Liver (tissue), 9 donors: ENCODE measurements around the gene HINT2. TPM values are rescaled to one million over a fixed set of nuclear protein-coding genes. Genes with fewer than 3 reads are reported as not detected.

Experiments used
- DNase-seq: peaks from one replicate; pipeline ENCODE4 v3.0.0-alpha.2; 2017; ENCODE audit warnings: low spot score
- H3K27ac ChIP-seq, 2 donors: one replicate each; pipeline ENCODE4 v1.7.0; 2013; ENCODE audit warnings: inconsistent platforms in 2 of 2, low read length in 2 of 2, control low read depth in 1 of 2, low read depth in 1 of 2, mild to moderate bottlenecking in 1 of 2
- H3K27me3 ChIP-seq, 4 donors: one replicate each; pipeline versions ENCODE4 v1.6.1 to v1.7.0; 2013; ENCODE audit warnings: low read length in 3 of 4, inconsistent platforms in 1 of 4, mild to moderate bottlenecking in 1 of 4, moderate library complexity in 1 of 4; ENCODE audit not compliant: control insufficient read depth in 4 of 4, insufficient read depth in 4 of 4
- H3K36me3 ChIP-seq, 4 donors: one replicate each; pipeline versions ENCODE4 v1.6.1 to v1.7.0; 2013; ENCODE audit warnings: low read length in 3 of 4, mild to moderate bottlenecking in 3 of 4, low read depth in 1 of 4, moderate library complexity in 1 of 4; ENCODE audit not compliant: control insufficient read depth in 4 of 4, insufficient read depth in 3 of 4
- H3K4me1 ChIP-seq, 4 donors: one replicate each; pipeline versions ENCODE4 v1.6.1 to v1.7.0; 2013; ENCODE audit warnings: low read length in 3 of 4, mild to moderate bottlenecking in 3 of 4, moderate library complexity in 1 of 4; ENCODE audit not compliant: control insufficient read depth in 4 of 4, insufficient read depth in 4 of 4
- H3K4me3 ChIP-seq, 3 donors: one replicate each; pipeline versions ENCODE4 v1.6.1 to v1.7.0; 2013; ENCODE audit warnings: low read length in 3 of 3, control low read depth in 1 of 3, low read depth in 1 of 3, mild to moderate bottlenecking in 1 of 3
- H3K9ac ChIP-seq, 2 donors: one replicate each; pipeline ENCODE4 v1.7.0; 2013; ENCODE audit warnings: low read length in 2 of 2, mild to moderate bottlenecking in 2 of 2, moderate library complexity in 2 of 2, control low read depth in 1 of 2, low read depth in 1 of 2
- H3K9me3 ChIP-seq, 4 donors: one replicate each; pipeline versions ENCODE4 v1.6.1 to v1.7.0; 2013; ENCODE audit warnings: low read length in 3 of 4; ENCODE audit not compliant: control insufficient read depth in 4 of 4
- ATF3 ChIP-seq: IDR thresholded peaks from 2 replicates; pipeline ENCODE4 v1.6.1; 2016; ENCODE audit warnings: antibody characterized with exemption
- EGR1 ChIP-seq, 2 donors: IDR thresholded peaks; 2 replicates each; pipeline ENCODE4 v1.6.1; 2016 to 2018; ENCODE audit warnings: antibody characterized with exemption in 2 of 2, low read depth in 2 of 2
- FOXA1 ChIP-seq: IDR thresholded peaks from 2 replicates; pipeline ENCODE4 v1.6.1; 2016; ENCODE audit warnings: antibody characterized with exemption
- GABPA ChIP-seq, 2 donors: IDR thresholded peaks in 1 of 2; conservative IDR thresholded peaks in 1 of 2; 2 replicates each; pipeline ENCODE4 v1.6.1; 2016; ENCODE audit warnings: antibody characterized with exemption in 2 of 2, mild to moderate bottlenecking in 1 of 2, moderate library complexity in 1 of 2
- HNF4A ChIP-seq, 2 donors: conservative IDR thresholded peaks; 2 replicates each; pipeline ENCODE4 v1.6.1; 2016; ENCODE audit warnings: antibody characterized with exemption in 2 of 2, mild to moderate bottlenecking in 2 of 2
- HNF4G ChIP-seq: IDR thresholded peaks from 2 replicates; pipeline ENCODE4 v1.6.1; 2016; ENCODE audit warnings: antibody characterized with exemption
- MAX ChIP-seq: IDR thresholded peaks from 2 replicates; pipeline ENCODE4 v1.6.1; 2016; ENCODE audit warnings: antibody characterized with exemption
- NR2F2 ChIP-seq: IDR thresholded peaks from 2 replicates; pipeline ENCODE4 v1.6.1; 2016; ENCODE audit warnings: antibody characterized with exemption
- RAD21 ChIP-seq, 2 donors: IDR thresholded peaks; 2 replicates each; pipeline ENCODE4 v1.6.1; 2016; ENCODE audit warnings: antibody characterized with exemption in 2 of 2, mild to moderate bottlenecking in 2 of 2
- SP1 ChIP-seq: IDR thresholded peaks from 2 replicates; pipeline ENCODE4 v1.6.1; 2018; ENCODE audit warnings: antibody characterized with exemption, mild to moderate bottlenecking
- TAF1 ChIP-seq: conservative IDR thresholded peaks from 2 replicates; pipeline ENCODE4 v1.6.1; 2016; ENCODE audit warnings: antibody characterized with exemption, mild to moderate bottlenecking
- YY1 ChIP-seq: IDR thresholded peaks from 2 replicates; pipeline ENCODE4 v1.6.1; 2016; ENCODE audit warnings: antibody characterized with exemption, mild to moderate bottlenecking
- WGBS: extraction: QIAGEN DNeasy Blood & Tissue Kit; methylation state at CpG from one replicate; pipeline ENCODE4 v1.1.7; 2013; 5-methylcytosine and 5-hydroxymethylcytosine counted together
- polyA plus RNA-seq, 2 donors: library from polyadenylated mRNA; stranded (reverse) in 1 of 2; unstranded in 1 of 2; fragments of 200-250 nt in 1 of 2; fragments of >200 nt in 1 of 2; fragmentation: Nextera tagmentation in 1 of 2; extraction: Ambion mirVana in 1 of 2; gene quantifications; one replicate each; pipeline versions ENCODE4 v1.2.1 to v1.2.3, GENCODE V29; 2013 to 2015
- total RNA-seq, 2 donors: library from RNA; depleted of rRNA; stranded (reverse); fragments of >200 nt; gene quantifications; one replicate each; pipeline ENCODE4 v1.2.3, GENCODE V29; 2014
- TF ChIP-seq, protein P1 (sequence below): IDR thresholded peaks from 2 replicates; pipeline ENCODE4 v1.6.1; 2016; ENCODE audit warnings: antibody characterized with exemption
- TF ChIP-seq, protein P2 (sequence below): fragments of 150-350 bp; IDR thresholded peaks from 2 replicates; pipeline ENCODE4 v1.5.1; 2017; ENCODE audit warnings: improper control_type of control experiment, low read depth, low read length; ENCODE audit not compliant: missing input control
- donor health status: healthy.
- donor health status: healthy.
- donor health status: healthy.
- donor health status: healthy.
- donor health status: healthy.

HINT2 gene
- total and polyA plus RNA-seq, 4 donors: 34.3 to 176 (median 76.1) TPM

DNA sequence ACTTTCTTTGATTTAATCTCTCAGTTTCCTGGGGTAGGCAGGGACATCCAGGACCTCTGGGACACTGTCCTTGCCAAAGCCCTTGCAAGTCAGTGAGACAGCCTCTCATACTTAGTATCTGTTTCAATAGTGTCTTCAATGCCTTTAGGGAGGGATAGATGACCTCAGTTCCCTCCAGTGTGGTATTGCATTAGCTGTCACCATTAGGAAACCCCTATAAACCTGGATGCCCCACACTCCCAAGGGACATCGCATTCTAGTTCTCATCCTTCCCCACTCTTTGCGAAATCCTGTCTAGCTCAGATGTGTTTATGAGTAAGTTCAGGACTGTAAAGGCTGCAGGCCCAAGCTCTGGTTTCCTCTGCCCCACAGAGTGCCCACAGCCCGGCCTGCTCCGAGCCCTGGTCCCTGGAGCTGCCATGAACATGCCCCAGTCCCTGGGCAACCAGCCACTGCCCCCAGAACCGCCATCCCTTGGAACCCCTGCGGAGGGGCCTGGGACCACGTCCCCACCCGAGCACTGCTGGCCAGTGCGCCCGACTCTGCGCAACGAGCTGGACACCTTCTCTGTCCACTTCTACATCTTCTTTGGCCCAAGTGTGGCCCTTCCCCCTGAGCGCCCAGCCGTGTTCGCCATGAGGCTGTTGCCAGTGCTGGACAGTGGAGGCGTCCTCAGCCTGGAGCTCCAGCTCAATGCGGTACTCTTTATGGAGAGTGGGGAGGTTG lies 27.3 kb upstream of the HINT2 start:
- DNase-seq: no peak
- H3K4me1 ChIP-seq: peaks cover 0 to 5% (median 1%) of the 10 kb centered on the region in 4 donors

DNA sequence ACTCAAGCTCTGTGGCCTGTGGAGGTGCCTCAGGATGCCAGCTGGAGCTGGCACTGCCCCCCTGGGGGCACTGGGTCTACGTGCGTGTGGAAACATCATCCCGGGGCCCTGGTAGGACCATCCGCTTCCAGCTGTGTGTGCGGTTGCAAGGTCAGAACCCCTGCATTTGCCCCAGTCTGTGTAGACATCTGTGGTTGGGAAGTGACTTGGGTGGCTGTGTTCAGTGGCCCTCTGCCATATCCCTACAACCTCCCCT lies 26.7 kb upstream of the HINT2 start:
- no peak for DNase-seq
- Histone ChIP-seq H3K4me1 (peaks cover 0 to 5% (median 1%) of the 10 kb centered on the region in 4 donors), H3K36me3 (peaks cover 0 to 2% (median 0%) of the 10 kb centered on the region in 4 donors), H3K4me3 (no peak overlapping the region), H3K27me3 (no peaks in the 10 kb centered on the region), H3K27ac (no peak overlapping the region), H3K9ac (no peak overlapping the region), H3K9me3 (no peaks in the 10 kb centered on the region)
- 83% methylated on average over 5 of the region's 5 CpGs for WGBS
- no peak for TF ChIP-seq HNF4G
- TF ChIP-seq, protein P1, sequence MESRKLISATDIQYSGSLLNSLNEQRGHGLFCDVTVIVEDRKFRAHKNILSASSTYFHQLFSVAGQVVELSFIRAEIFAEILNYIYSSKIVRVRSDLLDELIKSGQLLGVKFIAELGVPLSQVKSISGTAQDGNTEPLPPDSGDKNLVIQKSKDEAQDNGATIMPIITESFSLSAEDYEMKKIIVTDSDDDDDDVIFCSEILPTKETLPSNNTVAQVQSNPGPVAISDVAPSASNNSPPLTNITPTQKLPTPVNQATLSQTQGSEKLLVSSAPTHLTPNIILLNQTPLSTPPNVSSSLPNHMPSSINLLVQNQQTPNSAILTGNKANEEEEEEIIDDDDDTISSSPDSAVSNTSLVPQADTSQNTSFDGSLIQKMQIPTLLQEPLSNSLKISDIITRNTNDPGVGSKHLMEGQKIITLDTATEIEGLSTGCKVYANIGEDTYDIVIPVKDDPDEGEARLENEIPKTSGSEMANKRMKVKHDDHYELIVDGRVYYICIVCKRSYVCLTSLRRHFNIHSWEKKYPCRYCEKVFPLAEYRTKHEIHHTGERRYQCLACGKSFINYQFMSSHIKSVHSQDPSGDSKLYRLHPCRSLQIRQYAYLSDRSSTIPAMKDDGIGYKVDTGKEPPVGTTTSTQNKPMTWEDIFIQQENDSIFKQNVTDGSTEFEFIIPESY: no peak
- no peak for TF ChIP-seq ATF3
- TF ChIP-seq YY1: no peak
- TF ChIP-seq RAD21 (IDR thresholded peaks at IDR 0.05): no peak

More for the DNA sequence above, 27.3 kb upstream of the HINT2 start:
- H3K27ac ChIP-seq: no peak overlapping the region
- TF ChIP-seq EGR1 (IDR thresholded peaks at IDR 0.05; ENCODE audit: low read depth in 2 of 2) (no peak), GABPA (IDR thresholded peaks at IDR 0.05 in 1 of 2, conservative IDR thresholded peaks at IDR 0.05 in 1 of 2) (no peak), HNF4G (no peak), YY1 (no peak), SP1 (no peak), MAX (no peak), ATF3 (no peak), TAF1 (no peak)
- 97% methylated on average over 17 of the region's 17 CpGs for WGBS
- H3K27me3 ChIP-seq: no peaks in the 10 kb centered on the region
- no peaks in the 10 kb centered on the region for H3K9me3 ChIP-seq
- H3K9ac ChIP-seq: no peak overlapping the region
- no peak overlapping the region for H3K4me3 ChIP-seq
- H3K36me3 ChIP-seq: peaks cover 0 to 5% (median 0%) of the 10 kb centered on the region in 4 donors

DNA sequence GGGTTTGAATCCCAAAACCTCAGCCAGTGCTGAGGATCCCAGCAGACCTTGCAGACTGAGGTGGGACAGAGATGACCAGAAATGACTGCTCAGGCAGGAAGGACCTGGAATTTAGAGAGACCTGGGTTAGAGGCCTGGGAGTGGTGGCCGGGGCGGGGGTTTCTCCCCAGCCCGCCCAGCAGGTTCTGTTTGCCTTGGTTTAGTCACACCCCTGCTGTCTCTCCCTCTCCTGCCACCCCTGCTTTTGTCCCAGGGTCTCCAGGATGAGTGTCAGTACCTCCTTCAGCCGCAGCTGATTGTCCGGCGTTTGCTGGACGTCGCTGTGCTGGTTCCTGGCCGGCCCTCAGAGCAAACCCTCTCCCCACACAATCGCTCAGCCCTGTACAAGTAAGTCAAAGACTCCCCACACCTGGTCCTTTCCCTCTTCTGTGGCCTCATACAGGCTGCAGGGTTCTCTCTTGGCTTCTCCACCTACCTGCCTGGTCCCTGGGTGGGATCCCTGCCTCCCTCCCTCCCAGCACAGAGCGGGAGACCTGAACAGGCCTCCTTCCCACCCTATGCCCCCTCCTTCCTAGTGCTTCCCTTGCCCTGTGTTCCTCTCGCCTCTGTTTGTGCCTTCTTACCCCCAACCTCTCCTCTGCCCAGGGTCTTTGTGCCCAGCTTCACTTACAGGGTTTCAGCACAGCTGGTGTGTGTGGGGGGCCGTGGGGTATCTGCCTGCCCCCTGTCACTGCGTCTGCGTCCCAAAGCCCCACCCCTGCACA lies 26.2 kb upstream of the HINT2 start:
- H3K9ac ChIP-seq: no peak overlapping the region
- WGBS: 98% methylated on average over 15 of the region's 15 CpGs
- DNase-seq: no peak
- H3K36me3 ChIP-seq: no peaks in the 10 kb centered on the region
- H3K27ac ChIP-seq: no peak overlapping the region
- H3K4me3 ChIP-seq: no peak overlapping the region
- H3K9me3 ChIP-seq: no peaks in the 10 kb centered on the region
- no peaks in the 10 kb centered on the region for H3K27me3 ChIP-seq
- TF ChIP-seq YY1 (no peak), HNF4A (conservative IDR thresholded peaks at IDR 0.05) (no peak), TAF1 (no peak), SP1 (no peak), EGR1 (IDR thresholded peaks at IDR 0.05; ENCODE audit: low read depth in 2 of 2) (no peak), GABPA (IDR thresholded peaks at IDR 0.05 in 1 of 2, conservative IDR thresholded peaks at IDR 0.05 in 1 of 2) (no peak), HNF4G (no peak), FOXA1 (no peak), NR2F2 (no peak)
- TF ChIP-seq, protein P1: no peak
- TF ChIP-seq, protein P2, sequence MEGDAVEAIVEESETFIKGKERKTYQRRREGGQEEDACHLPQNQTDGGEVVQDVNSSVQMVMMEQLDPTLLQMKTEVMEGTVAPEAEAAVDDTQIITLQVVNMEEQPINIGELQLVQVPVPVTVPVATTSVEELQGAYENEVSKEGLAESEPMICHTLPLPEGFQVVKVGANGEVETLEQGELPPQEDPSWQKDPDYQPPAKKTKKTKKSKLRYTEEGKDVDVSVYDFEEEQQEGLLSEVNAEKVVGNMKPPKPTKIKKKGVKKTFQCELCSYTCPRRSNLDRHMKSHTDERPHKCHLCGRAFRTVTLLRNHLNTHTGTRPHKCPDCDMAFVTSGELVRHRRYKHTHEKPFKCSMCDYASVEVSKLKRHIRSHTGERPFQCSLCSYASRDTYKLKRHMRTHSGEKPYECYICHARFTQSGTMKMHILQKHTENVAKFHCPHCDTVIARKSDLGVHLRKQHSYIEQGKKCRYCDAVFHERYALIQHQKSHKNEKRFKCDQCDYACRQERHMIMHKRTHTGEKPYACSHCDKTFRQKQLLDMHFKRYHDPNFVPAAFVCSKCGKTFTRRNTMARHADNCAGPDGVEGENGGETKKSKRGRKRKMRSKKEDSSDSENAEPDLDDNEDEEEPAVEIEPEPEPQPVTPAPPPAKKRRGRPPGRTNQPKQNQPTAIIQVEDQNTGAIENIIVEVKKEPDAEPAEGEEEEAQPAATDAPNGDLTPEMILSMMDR: no peak
- H3K4me1 ChIP-seq: peaks cover under 1 to 7% (median 3%) of the 10 kb centered on the region in 4 donors
